CD1c-positive myeloid dendritic cell (primary cell): ENCODE measurements around the gene CYP1B1.
A peak's percentile ranks its signal among the peaks of the same experiment; 100 is the strongest.

ENCODE experiments used
- DNase-seq: peaks from one replicate; pipeline ENCODE4 v3.0.0-alpha.2; 2016; ENCODE audit errors: extremely low spot score

CYP1B1 gene

DNA sequence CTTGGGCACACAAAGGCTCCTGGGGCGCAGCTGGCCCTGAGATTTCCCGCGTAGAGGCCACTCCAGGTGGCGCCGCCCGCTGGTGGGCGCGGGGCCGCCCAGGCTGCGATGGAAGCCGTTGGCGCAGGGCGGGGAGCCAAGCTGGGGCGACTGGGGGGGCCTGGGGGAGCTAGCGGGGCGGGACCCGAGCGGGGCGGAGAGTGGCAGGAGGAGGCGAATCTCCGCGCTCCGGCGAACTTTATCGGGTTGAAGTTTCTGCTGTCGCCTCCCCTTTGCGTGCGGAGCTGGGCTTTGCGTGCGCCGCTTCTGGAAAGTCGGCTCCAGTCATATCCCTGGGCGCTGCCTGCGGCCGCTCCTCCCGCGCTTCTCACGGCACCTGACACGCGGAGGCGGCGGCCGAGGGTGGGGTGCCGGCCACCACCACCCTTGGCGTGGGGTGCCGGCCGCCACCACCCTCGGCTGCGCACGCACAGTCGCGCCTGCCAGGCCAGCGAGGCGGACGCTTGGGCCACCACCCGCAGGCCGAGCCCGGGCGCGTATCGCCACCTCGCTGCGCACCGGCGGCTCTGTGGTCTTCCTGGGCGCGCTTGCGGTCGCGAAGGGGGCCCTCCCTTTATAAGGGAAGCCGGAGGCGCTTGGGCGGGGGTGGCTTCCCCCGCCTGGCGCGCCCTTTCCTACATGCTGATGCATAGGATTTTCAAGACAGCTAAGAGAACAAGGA, 919 bp upstream of the CYP1B1 start:
- DNase-seq, result peak; percentile 98

DNA sequence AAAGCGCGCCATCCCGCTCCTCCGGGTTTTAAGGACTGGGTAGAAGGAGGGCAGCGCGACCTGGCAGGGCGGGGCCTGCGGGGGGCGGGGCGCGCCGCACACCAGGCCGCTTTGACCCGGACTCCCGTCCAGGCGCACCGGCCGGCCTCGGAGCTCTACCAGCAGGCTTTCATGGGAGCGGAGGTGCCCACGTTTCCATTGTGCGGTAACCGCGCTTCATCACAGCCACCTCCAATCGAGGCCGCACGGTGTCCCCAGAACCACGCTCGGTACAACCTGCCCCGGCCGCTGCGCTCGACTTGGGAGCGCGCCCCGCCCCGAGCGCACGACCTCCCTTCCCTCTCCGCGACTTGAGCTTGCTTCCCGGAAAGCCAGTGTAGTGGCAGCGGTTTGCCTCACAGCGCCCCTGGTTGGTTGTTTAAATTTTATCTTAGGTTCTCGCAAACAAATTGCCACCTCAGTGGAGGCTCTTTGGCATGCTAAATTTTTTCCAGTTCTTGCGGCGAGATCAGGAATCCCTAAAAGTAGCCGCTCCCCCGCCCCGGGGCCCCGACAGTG, 280 bp upstream of the CYP1B1 start:
- DNase-seq, result peak; percentile 88

DNA sequence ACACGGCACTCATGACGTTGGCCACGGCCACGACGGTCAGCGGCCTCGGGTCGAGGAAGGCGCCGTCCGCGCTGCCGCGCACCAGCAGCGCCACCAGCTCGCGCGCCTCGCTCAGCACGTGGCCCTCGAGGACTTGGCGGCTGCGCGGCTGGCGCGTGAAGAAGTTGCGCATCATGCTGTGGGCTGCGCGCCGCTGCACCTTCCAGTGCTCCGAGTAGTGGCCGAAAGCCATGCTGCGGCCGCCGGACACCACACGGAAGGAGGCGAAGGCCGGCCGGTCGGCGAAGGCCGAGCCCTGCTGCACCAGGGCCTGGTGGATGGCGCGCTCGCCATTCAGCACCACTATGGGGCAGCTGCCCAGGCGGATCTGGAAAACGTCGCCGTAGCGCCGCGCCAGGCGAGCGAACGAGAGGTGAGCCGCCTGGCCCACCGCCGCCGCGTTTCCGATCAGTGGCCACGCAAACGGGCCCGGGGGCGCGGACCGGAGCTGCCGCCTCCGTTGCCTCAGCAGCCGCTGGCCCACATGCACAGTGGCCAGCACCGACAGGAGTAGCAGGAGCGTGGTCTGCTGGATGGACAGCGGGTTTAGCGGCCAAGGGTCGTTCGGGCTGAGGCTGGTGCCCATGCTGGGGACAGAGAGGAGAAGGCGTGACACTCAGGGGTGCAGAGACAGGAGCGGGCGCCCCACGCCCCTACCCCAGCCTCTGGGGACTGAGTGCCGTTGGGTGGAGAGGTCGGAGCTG, 1.0 kb downstream of the CYP1B1 start:
- peak; percentile 62 for DNase-seq

DNA sequence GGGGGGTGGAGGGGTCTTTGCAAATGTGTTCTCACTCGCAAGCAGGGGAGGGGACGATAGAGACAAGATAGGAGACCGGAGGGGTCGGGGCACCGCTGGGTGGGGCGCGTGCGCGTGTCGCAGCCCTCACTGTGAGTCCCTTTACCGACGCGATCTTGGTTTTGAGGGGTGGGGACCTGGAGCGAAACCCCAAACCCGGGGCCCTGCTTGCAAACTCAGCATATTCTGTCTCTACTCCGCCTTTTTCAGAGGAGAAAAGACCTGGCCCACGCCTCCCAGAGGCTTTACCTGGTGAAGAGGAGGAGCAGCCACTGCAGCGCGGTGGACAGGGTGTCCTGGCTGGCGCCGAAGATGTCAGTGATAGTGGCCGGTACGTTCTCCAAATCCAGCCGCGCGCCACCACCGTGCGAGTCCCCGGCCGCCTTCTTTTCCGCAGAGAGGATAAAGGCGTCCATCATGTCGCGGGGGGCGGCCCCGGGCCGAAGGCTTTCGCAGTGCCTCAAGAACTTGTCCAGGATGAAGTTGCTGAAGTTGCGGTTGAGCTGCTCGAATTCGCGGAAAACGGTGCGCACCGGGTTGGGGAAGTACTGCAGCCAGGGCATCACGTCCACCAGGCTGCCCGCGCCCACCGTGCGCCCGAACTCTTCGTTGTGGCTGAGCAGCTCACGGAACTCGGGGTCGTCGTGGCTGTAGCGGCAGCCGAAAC, 1.7 kb downstream of the CYP1B1 start:
- DNase-seq, result peak; percentile 80

DNA sequence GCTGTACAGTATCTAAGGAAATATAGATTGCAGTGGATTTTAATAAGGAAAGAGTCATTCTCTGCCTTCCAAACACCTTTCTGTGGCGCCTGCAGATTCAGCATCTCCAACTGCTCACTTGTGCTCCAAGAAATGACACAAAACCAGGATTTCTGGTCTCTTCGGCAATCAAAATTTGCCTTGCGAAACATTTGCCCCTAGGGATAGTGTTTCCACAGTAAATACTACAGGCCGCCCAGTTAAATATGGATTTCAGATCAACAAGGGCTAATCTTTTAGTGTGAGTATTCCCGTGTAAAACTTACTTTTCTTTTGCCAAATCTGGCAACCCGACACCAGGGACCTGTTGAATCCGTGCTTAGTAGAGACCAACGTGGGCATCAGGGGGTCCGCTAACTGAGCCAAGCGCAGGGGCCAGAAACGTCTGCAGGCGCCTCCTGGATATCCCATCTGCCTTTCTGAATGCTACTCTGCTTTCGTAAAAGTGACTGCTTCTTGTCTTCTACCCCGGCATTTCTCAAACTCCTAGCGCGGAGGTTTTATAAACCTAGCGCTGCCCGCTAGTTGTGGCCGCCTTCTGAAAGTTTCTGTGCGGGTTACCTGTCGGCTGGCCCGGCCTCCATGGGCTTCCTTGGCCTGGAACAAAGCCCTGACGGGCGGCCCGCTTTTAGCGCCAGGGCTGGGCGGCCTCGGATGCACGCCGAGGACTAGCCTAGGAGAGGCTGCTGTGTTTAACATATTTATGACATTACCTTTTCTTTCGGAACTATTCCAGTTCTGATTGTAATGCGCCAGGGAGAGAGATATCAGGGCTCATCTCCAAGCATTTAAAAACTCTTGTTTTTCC, 2.5 kb downstream of the CYP1B1 start:
- DNase-seq, result peak; percentile 2

DNA sequence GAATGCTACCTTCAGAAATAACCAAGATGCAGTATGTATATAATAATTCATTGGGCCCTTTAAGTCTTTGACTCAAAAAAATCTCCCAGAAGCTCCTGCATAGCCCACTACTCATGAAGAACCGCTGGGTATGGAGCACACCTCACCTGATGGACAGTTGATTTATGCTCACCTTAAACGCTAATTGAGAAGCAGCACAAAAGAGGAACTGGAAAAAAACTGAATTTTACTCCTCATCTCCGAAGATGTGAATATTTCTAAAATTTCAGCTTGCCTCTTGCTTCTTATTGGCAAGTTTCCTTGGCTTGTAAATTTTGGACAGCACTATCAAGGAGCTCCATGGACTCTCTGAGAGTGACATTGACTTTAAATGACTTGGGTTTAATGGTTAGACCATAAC, 5.5 kb downstream of the CYP1B1 start:
- DNase-seq, result peak; percentile 17

DNA sequence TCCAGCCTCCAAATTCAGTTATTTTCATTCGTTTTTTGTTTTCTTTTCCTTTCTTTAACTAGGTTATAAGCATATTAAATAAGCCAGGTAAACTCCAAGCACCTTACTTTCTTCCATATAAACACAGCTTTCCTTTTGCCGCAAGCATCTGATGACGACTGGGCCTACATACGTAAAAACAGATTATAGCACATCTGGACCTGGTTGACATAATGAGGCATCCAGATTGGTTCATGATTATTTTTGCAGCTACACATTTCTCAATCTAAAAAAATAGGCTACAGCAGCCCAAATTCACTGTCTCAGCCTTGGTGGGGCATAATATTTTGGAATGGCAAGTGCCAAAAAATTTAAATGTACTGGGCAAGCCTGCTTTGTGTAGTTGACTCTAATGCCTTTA, 7.7 kb downstream of the CYP1B1 start:
- DNase-seq, result no peak

DNA sequence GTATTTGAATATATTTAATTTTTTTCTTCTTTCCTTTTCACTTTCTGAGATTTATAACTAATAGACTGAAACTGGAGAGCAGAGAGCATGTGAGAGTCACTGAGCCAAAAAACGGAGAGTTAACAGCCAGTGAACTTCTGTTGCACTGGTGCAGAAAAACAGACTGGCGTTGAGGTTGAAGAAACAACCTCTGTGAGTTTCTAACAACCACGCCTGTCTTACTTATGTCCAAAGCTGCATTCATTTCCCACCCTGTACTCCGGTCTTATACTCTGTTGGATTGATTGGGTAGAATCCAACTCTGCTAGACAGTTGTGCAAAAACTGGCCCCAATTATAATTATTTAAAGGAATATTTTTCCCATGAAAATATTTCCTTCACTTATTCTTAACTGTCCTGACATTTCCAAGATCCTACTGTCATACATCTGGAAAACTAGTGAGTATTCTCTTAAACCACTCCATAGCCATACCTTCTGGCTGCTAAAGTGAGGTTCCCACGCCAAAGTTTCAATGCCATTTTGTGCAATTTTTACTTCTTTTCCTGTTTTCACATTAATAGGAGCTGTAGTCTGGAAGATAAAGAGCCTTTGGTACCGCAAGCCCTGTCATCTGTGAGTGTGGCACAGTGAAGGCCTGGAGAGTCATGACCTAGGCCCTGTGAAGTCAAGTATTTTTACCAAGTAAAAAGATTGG, 9.4 kb downstream of the CYP1B1 start:
- DNase-seq, result no peak

DNA sequence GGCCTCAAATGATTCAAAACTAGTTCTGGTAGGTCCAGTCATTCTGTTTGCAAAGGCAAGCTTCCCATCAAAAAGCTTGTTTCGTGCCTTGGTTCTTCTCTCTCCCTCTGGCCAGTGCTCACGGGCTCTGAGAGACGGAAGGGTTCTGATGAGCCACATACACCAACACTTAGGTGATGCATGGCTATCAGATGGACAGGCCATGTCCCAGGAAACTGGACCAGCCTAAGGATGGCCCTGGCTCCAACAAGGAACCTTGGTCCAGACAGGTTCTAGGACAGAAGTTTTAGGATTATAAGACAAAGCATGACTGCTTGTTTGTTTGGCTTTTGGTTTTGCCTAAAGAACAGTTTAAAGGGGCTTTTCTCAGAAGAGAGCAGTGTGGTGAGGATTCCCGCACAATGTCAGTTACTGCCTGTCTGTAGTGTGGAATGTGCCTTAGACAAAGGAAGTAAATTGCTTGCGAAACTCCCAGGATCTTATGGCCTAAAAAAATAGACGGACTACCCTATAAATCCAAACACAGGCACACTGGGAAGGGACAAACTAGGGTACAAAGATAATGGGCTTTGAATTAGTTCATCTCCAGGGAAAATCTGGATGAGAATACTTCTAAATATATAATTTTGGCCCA, 10.3 kb downstream of the CYP1B1 start:
- DNase-seq, result no peak

DNA sequence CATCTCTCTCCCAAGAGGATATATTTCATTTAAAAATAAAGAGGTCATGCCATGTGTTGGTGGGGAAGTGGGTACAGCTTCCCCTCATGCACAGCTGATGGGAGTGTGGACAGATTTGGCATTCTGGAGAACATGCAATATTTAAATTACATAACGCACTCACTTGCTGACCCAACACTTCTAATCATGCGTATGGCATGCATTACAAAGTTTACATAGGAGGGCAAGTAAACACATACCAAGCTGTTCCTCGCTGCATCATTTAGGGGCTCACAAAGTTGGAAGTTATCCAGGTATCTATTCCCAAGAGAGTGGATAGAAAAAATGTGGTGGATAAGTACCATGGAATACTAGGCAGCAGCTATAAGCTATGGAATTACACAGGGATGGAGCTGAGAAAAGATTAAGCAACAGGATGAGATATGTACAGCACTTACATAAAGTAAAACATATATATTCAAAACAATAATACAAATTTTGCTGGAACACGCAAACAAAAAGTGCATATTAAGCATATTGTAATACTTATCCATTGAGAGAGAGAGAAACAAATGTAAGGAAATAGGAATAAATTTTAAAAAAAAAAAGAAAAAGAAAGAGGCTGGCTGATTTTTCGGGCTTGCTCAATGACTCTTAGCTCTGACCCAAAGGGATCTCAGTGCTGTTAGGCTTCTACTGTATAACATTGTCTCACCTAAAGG, 11.0 kb downstream of the CYP1B1 start:
- peak; percentile 60 for DNase-seq

DNA sequence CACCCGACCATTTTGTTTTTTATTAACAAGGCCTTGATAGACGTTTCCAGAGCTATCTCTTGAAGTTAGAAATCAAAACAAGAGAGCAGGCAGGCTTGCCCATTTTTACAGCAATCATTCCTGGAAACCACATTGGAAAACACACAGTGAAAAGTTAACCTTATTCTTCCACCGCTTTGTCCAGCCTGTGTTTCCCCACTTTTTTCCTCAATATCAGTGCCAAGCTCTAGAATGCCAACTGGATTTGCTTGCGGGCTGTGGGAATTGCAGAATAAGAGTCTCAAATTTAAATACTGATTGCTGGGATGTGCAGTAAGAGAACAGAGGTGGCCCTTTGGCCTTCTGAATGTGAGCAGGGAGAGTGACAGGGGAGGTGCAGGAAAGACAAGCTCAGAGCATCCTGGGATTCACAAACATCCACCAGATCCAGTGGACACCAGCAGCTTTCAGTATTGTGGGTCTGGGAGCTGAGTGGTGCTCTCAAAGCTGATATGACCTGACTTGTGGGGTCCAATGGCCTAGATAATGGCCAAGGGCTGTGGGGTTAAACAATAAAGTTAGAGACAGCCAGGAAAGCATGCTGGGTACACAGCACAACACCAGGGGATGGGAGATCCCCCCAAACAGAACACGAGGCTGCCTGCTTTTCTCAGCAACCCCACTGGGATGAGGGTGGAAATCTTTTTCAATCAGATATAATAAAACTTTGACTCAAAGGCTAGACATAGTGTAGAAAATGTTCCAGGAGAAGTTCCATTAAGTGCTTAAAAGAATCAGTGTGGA, 15.5 kb downstream of the CYP1B1 start:
- DNase-seq, result no peak

DNA sequence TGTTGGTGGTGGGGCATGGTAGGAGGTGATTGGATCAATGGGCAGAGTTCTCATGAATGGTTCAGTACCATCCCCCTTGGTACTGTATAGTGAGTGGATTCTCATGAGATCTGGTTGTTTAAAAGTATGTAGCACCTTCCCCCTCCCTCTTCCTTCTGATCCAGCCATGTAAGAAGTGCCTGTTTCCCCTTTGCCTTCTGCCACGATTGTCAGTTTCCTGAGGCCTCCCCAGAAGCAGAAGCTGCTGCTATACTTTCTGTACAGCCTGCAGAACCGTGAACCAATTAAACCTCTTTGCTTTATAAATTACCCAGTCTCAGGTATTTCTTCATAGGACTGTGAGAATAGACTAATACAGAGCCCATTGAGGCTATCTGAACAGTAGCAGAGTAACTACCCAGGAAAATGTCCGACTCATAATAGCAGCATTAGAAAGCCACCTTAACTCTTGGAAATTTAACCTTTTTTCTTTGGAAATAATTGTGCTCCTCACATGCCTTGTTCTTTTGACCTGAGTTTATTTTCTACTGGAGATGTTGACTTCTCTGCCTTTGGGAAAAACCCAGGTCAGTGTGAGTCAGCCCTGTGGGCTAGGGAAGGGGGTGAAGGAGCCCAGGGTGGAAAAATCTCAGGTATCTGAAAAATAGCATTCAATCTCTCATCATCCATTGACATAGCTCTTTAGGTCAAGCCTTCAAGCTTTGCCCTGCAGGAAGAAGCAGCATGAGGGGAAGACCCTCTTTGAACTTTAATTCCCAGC, 18.1 kb downstream of the CYP1B1 start:
- DNase-seq, result peak; percentile 18

DNA sequence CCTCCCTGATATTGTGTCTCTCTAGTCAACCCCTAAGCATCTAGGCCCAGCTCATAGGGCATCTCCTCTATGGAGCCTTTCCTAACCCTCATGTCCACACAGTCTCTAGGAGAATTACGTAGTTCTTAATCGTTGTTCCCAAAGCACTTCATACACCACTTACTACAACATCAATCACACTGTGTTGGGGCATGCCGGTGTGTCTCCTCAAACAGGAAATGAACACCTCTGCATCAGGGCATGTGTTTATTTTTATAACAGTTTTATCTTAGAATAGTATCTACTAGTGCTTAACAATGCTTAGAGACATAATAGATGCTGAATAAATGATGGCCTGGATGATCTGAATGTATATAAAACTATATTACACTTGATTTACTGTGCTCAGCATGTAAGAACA, 19.7 kb downstream of the CYP1B1 start:
- no peak for DNase-seq

DNA sequence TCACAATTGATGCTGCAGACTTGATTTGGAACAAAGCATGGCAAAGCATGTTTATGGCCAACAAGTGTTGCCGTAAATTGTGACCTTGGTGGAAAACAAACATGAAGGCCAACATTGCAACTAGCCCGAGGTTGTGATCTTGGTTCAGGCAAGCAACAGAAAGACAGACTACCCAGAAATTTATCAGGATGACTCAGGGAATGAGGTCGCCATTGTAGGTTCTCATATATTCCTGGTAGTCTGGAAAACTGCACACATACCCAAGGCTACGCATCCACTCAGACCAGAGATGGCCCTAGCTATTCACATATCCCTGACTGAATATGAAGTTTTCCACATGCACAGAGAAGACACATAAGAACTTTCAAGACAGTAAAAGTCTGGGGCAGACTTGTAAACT, 30.1 kb downstream of the CYP1B1 start:
- no peak for DNase-seq

DNA sequence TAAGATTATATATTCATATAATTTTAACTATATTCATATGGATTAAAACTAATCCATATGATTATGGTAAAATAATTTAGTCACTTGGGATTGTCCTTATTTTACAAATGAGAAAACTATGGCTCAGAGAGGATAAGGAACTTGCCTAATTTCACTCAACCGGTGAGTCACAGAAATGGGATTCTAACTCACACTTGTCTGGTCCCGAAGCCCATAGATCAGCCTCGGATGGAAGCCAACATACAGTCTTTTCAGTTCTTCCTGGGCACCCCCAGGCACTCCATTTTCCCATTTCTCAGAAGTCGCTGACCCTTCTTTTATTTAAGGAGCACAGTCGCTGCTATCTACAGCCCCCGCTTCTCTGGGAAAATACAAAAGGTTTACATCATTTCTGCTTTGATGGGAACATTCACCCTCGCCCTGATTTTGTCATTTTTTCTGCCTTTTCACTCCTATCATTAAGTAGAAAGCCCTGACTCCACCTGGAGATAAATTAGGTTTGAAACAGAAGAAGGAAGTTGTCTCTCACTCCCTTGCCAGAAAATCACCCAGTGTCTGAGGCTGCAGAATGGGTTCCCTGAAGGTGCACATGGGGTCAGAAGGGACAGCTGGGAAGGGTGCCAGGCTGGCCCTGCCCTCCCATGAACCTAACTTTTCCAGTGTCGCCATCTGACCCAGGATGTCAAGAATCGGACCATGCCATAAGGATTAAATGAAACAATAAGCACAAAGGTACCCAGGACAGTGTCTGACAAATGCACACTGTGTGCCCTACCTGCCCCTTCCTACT, 36.6 kb downstream of the CYP1B1 start:
- peak; percentile 25 for DNase-seq

DNA sequence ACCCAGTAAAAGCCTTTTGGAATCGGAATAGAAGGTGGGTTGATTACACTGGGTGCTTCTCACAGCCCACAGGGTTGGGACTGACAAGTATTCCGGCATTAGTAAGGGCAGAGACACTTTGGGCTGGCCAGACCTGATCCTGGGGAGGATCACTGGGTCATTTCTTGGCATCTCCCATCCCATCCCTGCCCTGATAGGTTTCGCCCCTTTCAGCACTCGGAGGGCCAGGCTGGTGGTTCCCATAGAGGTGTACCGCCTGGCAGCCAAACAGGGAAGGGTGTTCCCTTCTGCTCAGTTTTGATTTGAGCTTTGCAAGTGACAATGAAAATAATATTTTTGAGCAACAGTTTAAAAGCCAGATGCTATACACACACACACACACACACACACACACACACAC, 37.3 kb downstream of the CYP1B1 start:
- DNase-seq, result no peak
